IMR-90 (cell line): ENCODE results near the gene ABCA5. TPM values are rescaled to one million over a fixed set of nuclear protein-coding genes. Genes with fewer than 3 reads are reported as not detected.

Source experiments
- ATAC-seq: fragments of 200-7000 bp; cut with Tn5 transposase; 2 replicates; pipeline ENCODE4 v1.9.1; 2020; ENCODE audit warnings: low read depth, mild to moderate bottlenecking, moderate library complexity
- BruUV-seq: library from RNA; stranded (reverse); fragments of 400-500 nt; replicated peaks from 2 replicates; lab custom pipeline; 2021; lab: Mats Ljungman, UMichigan
- CTCF ChIA-PET: fragments of 300-600 bp; formaldehyde crosslinking; extraction: SDS; loops from one replicate; lab custom pipeline; 2021; ENCODE audit warnings: antibody characterized with exemption; lab: Yijun Ruan, JAX
- POLR2A ChIA-PET: fragments of 300-600 bp; sonication (Branson Sonifier 250); formaldehyde crosslinking; loops from one replicate; lab custom pipeline; 2022; ENCODE audit warnings: antibody characterized with exemption; ENCODE audit not compliant: unreplicated experiment; lab: Charles Lee
- DNase-seq: peaks from one replicate; pipeline ENCODE4 v3.0.0; 2013
- H2AFZ ChIP-seq: replicated peaks from 2 replicates; pipeline ENCODE3; 2013; ENCODE audit warnings: low read length, mild to moderate bottlenecking; ENCODE audit not compliant: poor library complexity
- H2AK5ac ChIP-seq: 2 replicates; pipeline ENCODE4 v1.6.1; 2013; ENCODE audit warnings: low read depth, low read length, inconsistent platforms
- H2AK9ac ChIP-seq: replicated peaks from 2 replicates; pipeline ENCODE3; 2013; ENCODE audit warnings: mild to moderate bottlenecking, low read depth, low read length, moderate library complexity; ENCODE audit not compliant: poor library complexity
- H2BK120ac ChIP-seq: 2 replicates; pipeline ENCODE4 v1.6.1; 2013; ENCODE audit warnings: low read depth, low read length, inconsistent platforms
- H2BK15ac ChIP-seq: 3 replicates; pipeline ENCODE4 v1.6.1; 2013; ENCODE audit warnings: low read depth, low read length, inconsistent platforms
- H2BK20ac ChIP-seq: 2 replicates; pipeline ENCODE4 v1.6.1; 2013; ENCODE audit warnings: low read depth, mild to moderate bottlenecking, inconsistent platforms, low read length, moderate library complexity
- H2BK5ac ChIP-seq: 2 replicates; pipeline ENCODE4 v1.6.1; 2013; ENCODE audit warnings: mild to moderate bottlenecking, low read depth, low read length, inconsistent platforms; ENCODE audit not compliant: poor library complexity, severe bottlenecking
- H3K14ac ChIP-seq: replicated peaks from 2 replicates; pipeline ENCODE4 v1.6.1; 2013; ENCODE audit warnings: low read depth, low read length, inconsistent platforms
- H3K18ac ChIP-seq: 2 replicates; pipeline ENCODE4 v1.6.1; 2013; ENCODE audit warnings: low read depth, low read length, control low read depth
- H3K23ac ChIP-seq: 2 replicates; pipeline ENCODE4 v1.6.1; 2013; ENCODE audit warnings: low read depth, low read length, inconsistent platforms
- H3K27ac ChIP-seq: 2 replicates; pipeline ENCODE4 v1.5.1; 2013; ENCODE audit warnings: mild to moderate bottlenecking, control low read depth, low read length; ENCODE audit not compliant: insufficient read depth
- H3K27me3 ChIP-seq: 2 replicates; pipeline ENCODE4 v1.6.1; 2013; ENCODE audit warnings: low read length; ENCODE audit not compliant: control insufficient read depth, insufficient read depth
- H3K36me3 ChIP-seq: 2 replicates; pipeline ENCODE4 v1.6.1; 2013; ENCODE audit warnings: low read length, mixed read lengths; ENCODE audit not compliant: control insufficient read depth, insufficient read depth
- H3K4ac ChIP-seq: 2 replicates; pipeline ENCODE4 v1.6.1; 2013; ENCODE audit warnings: low read depth, low read length, inconsistent platforms
- H3K4me1 ChIP-seq: 2 replicates; pipeline ENCODE4 v1.6.1; 2013; ENCODE audit warnings: low read length, mixed read lengths; ENCODE audit not compliant: control insufficient read depth, insufficient read depth
- H3K4me2 ChIP-seq: 2 replicates; pipeline ENCODE4 v1.6.1; 2013; ENCODE audit warnings: low read depth, mild to moderate bottlenecking, control low read depth, low read length, moderate library complexity
- H3K4me3 ChIP-seq: 2 replicates; pipeline ENCODE4 v1.5.1; 2013; ENCODE audit warnings: low read depth, mild to moderate bottlenecking, control low read depth, low read length, moderate library complexity; ENCODE audit not compliant: insufficient read depth
- H3K56ac ChIP-seq: 2 replicates; pipeline ENCODE4 v1.6.1; 2013; ENCODE audit warnings: low read length, inconsistent platforms; ENCODE audit not compliant: insufficient read depth; ENCODE audit errors: extremely low read depth
- H3K79me1 ChIP-seq, 2 experiments: 2 replicates each; pipeline ENCODE4 v1.6.1; 2013; ENCODE audit warnings: low read length in 2 of 2, inconsistent platforms in 1 of 2, low read depth in 1 of 2
- H3K9ac ChIP-seq: 2 replicates; pipeline ENCODE4 v1.6.1; 2013; ENCODE audit warnings: low read depth, low read length, control low read depth
- H3K9me1 ChIP-seq: 2 replicates; pipeline ENCODE4 v1.6.1; 2013; ENCODE audit warnings: low read length, inconsistent platforms; ENCODE audit not compliant: insufficient read depth
- H3K9me3 ChIP-seq: 2 replicates; pipeline ENCODE4 v1.6.1; 2013; ENCODE audit warnings: low read length; ENCODE audit not compliant: control insufficient read depth, insufficient read depth
- H4K20me1 ChIP-seq: 2 replicates; pipeline ENCODE4 v1.6.1; 2013; ENCODE audit warnings: low read length, inconsistent platforms; ENCODE audit not compliant: insufficient read depth
- H4K5ac ChIP-seq: 2 replicates; pipeline ENCODE4 v1.6.1; 2013; ENCODE audit warnings: mild to moderate bottlenecking, low read depth, low read length, control low read depth
- H4K8ac ChIP-seq, 2 experiments: 2 replicates each; pipeline ENCODE4 v1.6.1; 2013; ENCODE audit warnings: low read depth in 2 of 2, low read length in 2 of 2, control low read depth in 1 of 2, inconsistent platforms in 1 of 2
- H4K91ac ChIP-seq: 2 replicates; pipeline ENCODE4 v1.6.1; 2013; ENCODE audit warnings: low read depth, low read length, inconsistent platforms; ENCODE audit not compliant: insufficient read depth
- BHLHE40 ChIP-seq: fragments of 150-350 bp; IDR thresholded peaks from 2 replicates; pipeline ENCODE4 v1.6.1; 2016; ENCODE audit warnings: mild to moderate bottlenecking, low read depth, low read length
- CEBPB ChIP-seq: IDR thresholded peaks from 2 replicates; pipeline ENCODE4 v1.6.1; 2012; ENCODE audit warnings: low read depth, low read length, improper control_type of control experiment
- CHD1 ChIP-seq: IDR thresholded peaks from 2 replicates; pipeline ENCODE4 v1.6.1; 2012; ENCODE audit warnings: low read depth, low read length, improper control_type of control experiment
- CTCF ChIP-seq: conservative IDR thresholded peaks from 2 replicates; pipeline ENCODE4 v1.5.1; 2012; ENCODE audit warnings: mild to moderate bottlenecking, low read depth, low read length, improper control_type of control experiment
- ELK1 ChIP-seq: fragments of 150-350 bp; IDR thresholded peaks from 2 replicates; pipeline ENCODE4 v1.6.1; 2016; ENCODE audit warnings: low read depth, mild to moderate bottlenecking, low read length, moderate library complexity, borderline replicate concordance
- FOS ChIP-seq: fragments of 150-350 bp; IDR thresholded peaks from 2 replicates; pipeline ENCODE4 v1.6.1; 2016; ENCODE audit warnings: low read depth, low read length
- MAFK ChIP-seq: IDR thresholded peaks from 2 replicates; pipeline ENCODE4 v1.6.1; 2012; ENCODE audit warnings: low read depth, low read length, improper control_type of control experiment
- MAZ ChIP-seq: IDR thresholded peaks from 2 replicates; pipeline ENCODE4 v1.6.1; 2012; ENCODE audit warnings: low read depth, mild to moderate bottlenecking, low read length, improper control_type of control experiment, moderate library complexity, borderline replicate concordance
- MXI1 ChIP-seq: IDR thresholded peaks from 2 replicates; pipeline ENCODE4 v1.6.1; 2012; ENCODE audit warnings: low read depth, mild to moderate bottlenecking, low read length, moderate library complexity, borderline replicate concordance
- NFE2L2 ChIP-seq: fragments of 150-350 bp; IDR thresholded peaks from 2 replicates; pipeline ENCODE4 v1.6.1; 2016; ENCODE audit warnings: low read depth, mild to moderate bottlenecking, low read length
- POLR2A ChIP-seq: IDR thresholded peaks from 2 replicates; pipeline ENCODE4 v1.6.1; 2012; ENCODE audit warnings: mild to moderate bottlenecking, low read depth, low read length
- RAD21 ChIP-seq: IDR thresholded peaks from 2 replicates; pipeline ENCODE4 v1.6.1; 2012; ENCODE audit warnings: low read length, improper control_type of control experiment
- RCOR1 ChIP-seq: IDR thresholded peaks from 2 replicates; pipeline ENCODE4 v1.6.1; 2012; ENCODE audit warnings: mild to moderate bottlenecking, low read length, improper control_type of control experiment; ENCODE audit not compliant: insufficient replicate concordance
- RFX5 ChIP-seq: IDR thresholded peaks from 2 replicates; pipeline ENCODE4 v1.8.0; 2012; ENCODE audit warnings: low read depth, mild to moderate bottlenecking, low read length, moderate library complexity
- SMC3 ChIP-seq: fragments of 150-350 bp; IDR thresholded peaks from 2 replicates; pipeline ENCODE4 v1.6.1; 2016; ENCODE audit warnings: low read depth, mild to moderate bottlenecking, antibody characterized with exemption, low read length, moderate library complexity
- USF2 ChIP-seq: fragments of 150-350 bp; IDR thresholded peaks from 2 replicates; pipeline ENCODE4 v1.6.1; 2017; ENCODE audit warnings: mild to moderate bottlenecking, antibody characterized with exemption, low read length, low read depth
- WGBS, 2 experiments: methylation state at CpG; one replicate each; pipeline versions ENCODE4 v1.1.5 to v1.1.7; 2013; ENCODE audit warnings: missing lambda C conversion rate in 2 of 2; ENCODE audit not compliant: insufficient read length in 1 of 2; ENCODE audit errors: extremely low coverage in 2 of 2; 5-methylcytosine and 5-hydroxymethylcytosine counted together
- dilution Hi-C: fragments of 300-500 bp; cut with HindIII; formaldehyde crosslinking; loops from one replicate; pipeline ENCODE4 v1.14.3; 2018; ENCODE audit warnings: low sequenced_read_pairs; ENCODE audit not compliant: unreplicated experiment
- in situ Hi-C: fragments of 300-500 bp; cut with MboI; formaldehyde crosslinking; loops from 3 replicates; pipeline ENCODE4 v1.14.3; 2019; ENCODE audit warnings: low sequenced_read_pairs, inconsistent platforms, mixed read lengths
- intact Hi-C: fragments of 100-400 bp; cut with micrococcal nuclease; formaldehyde crosslinking; loops from 2 replicates; pipeline ENCODE4 v1.10.0; 2022
- polyA plus RNA-seq, 3 experiments: library from polyadenylated mRNA; depleted of rRNA; stranded (reverse); fragments of >200 nt; gene quantifications; 2 replicates each; pipeline ENCODE4 v1.2.3, GENCODE V29; 2012; ENCODE audit warnings: low replicate concordance in 1 of 3
- total RNA-seq: library from RNA; depleted of rRNA; stranded (reverse); fragments of >200 nt; gene quantifications from 2 replicates; pipeline ENCODE4 v1.2.3, GENCODE V29; 2012

ABCA5 gene
- total and polyA plus RNA-seq, 2 of the 4 experiments (the other 2 are of a cell fraction): 1.3 to 2.3 TPM

- Histone ChIP-seq H3K9ac (no peak overlapping the region), H2BK20ac (no peak overlapping the region), H2AK9ac (no peak overlapping the region), H4K91ac (no peak overlapping the region), H3K27me3 (no peaks in the 10 kb centered on the region; the same call in 1 of the 2 replicates), H4K20me1 (no peaks in the 10 kb centered on the region), H2BK120ac (no peak overlapping the region), H3K9me1 (no peaks in the 10 kb centered on the region), H3K36me3 (no peaks in the 10 kb centered on the region), H3K4ac (no peak overlapping the region), H3K27ac (no peak overlapping the region), H2AFZ (no peak overlapping the region), H3K79me1 (no peaks in the 10 kb centered on the region; a peak in 1 of 4 replicates), H2BK5ac (no peak overlapping the region), H3K4me3 (no peak overlapping the region), H3K23ac (no peak overlapping the region), H3K56ac (no peak overlapping the region), H2BK15ac (no peak overlapping the region), H3K18ac (no peak overlapping the region), H3K14ac (no peak overlapping the region), H3K4me1 (no peaks in the 10 kb centered on the region), H3K4me2 (no peak overlapping the region), H4K8ac (no peak overlapping the region), H2AK5ac (no peak overlapping the region), H3K9me3 (no peaks in the 10 kb centered on the region), H4K5ac (no peak overlapping the region)
- WGBS, 2 experiments: 100% methylated on average over 1 of the region's 4 CpGs; no CpG with 5 or more reads in 1 of the 2 experiments
- dilution Hi-C loops: no loop called here
- intact Hi-C loops: no loop called here
- DNase-seq (no peak), ATAC-seq (no peak)
- POLR2A ChIA-PET: no interaction called here
- BruUV-seq: no TSS peak
- TF ChIP-seq BHLHE40: no peak
- TF ChIP-seq RCOR1: no peak
- no peak for TF ChIP-seq POLR2A
- no peak for TF ChIP-seq ELK1
- TF ChIP-seq FOS: no peak
- no peak for TF ChIP-seq MXI1
- TF ChIP-seq CEBPB: no peak
- no peak for TF ChIP-seq RFX5
- no peak for TF ChIP-seq USF2
- no peak for TF ChIP-seq MAFK
- no peak for TF ChIP-seq SMC3
- TF ChIP-seq RAD21: no peak
- TF ChIP-seq CTCF: no peak
- TF ChIP-seq NFE2L2: no peak
- TF ChIP-seq MAZ: no peak
- no peak for TF ChIP-seq CHD1
- CTCF ChIA-PET: no interaction called here
- in situ Hi-C loops: no loop called here
Measured at GRCh38 chr17:69320908-69321238, 6.1 kb downstream of the ABCA5 start.
